SKM-1 (cell line): ENCODE measurements around the gene GALP.
"Not testable (repeated sequence)": the region's sequence is repeated elsewhere in the genome, so short reads cannot be mapped to it uniquely, and the experiment has no call there.

ENCODE experiments used
- DNase-seq: peaks from one replicate; lab custom pipeline; 2025; ENCODE audit not compliant: unreplicated experiment; lab: John Stamatoyannopoulos, UW

GALP gene

DNA sequence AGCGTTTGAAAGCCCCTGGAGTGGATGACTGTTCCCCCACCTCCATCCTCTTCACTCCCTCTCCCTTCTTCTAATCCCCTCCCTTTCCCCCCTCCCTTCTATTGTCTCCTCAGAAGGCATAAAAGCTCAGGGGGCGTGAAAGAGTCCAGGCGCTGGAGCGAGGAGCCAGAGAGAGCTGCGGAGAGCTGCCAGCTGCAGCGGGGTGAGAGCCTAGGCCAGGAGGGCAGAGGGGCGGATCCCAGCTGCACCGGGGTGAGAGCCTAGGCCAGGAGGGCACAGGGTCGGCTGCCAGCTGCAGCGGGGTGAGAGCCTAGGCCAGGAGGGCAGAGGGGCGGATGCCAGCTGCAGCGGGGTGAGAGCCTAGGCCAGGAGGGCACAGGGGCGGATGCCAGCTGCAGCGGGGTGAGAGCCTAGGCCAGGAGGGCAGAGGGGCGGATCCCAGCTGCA, at the start of gene GALP:
TSS of gene GALP (plus strand) at position 148 of the 447 bp plus-strand sequence. CDS start 1,101 bp downstream, outside the sequence.
- DNase-seq: not testable (repeated sequence)

- DNase-seq: no peak
Measured at GRCh38 chr19:56126983-56127780, 48.6 kb upstream of the GALP start.

DNA sequence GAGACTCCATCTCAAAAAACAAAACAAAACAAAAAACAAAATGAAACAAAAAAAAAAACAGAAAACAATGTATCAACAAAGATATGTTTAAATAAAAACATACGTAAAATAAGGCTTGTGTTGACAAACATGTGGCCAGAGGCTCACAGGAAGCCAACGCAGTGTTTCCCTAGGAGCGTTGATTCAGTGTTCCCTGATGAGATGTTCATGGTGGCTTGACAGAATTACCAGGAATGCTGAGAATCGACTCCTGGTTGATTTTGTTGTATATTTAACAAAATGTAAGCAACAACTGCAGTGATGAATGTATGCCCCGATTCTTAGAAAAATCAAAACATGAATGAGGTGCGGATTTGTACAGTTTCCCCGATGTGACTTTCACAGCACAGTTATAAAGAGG, 45.8 kb upstream of the GALP start:
- no peak for DNase-seq

DNA sequence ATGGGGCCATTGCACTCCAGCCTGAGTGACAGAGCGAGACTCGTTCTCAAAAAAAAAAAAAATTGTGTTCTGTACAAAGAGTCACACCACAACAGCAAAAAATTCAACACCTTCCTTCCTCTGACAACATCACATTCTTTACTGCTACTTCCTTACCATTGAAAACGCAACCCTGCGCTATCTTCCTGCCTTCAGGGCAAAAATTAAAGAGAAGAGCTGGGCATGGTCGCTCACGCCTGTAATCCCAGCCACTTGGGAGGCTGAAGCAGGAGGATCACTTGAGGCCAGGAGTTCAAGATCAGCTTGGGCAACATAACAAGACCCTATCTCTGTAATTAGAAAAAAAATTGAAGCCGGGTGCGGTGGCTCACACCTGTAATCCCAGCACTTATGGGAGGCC, 44.2 kb upstream of the GALP start:
- no peak for DNase-seq

DNA sequence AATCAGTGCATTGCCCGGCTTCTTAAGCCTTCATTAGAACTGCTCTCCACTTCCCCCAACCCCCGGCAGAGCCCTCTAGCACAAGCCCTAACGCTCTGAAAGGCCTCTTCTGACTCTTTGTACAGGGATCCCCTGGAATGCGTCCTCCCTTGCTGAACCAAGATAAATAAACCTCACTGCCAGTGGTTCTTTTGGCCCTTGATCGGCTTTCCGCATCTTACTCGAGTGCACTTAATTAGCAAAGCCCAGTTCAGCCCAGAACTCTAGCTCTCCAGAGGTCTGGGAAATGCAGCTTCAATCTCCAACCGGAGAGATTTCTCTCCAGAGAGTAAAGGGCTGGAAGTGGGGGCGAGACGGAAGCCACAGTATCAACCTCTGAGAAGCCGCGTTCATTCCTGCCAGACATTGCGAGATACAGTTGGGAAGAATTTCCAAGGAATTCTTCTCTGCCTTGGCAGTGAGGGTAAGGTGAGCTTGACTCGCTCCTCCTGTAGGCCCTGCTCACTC, 43.4 kb upstream of the GALP start:
- no peak for DNase-seq

GRCh38 chr19:56133858-56134653, 41.8 kb upstream of the GALP start:
- no peak for DNase-seq

GRCh38 chr19:56134654-56134921, 41.2 kb upstream of the GALP start:
- DNase-seq: no peak

DNA sequence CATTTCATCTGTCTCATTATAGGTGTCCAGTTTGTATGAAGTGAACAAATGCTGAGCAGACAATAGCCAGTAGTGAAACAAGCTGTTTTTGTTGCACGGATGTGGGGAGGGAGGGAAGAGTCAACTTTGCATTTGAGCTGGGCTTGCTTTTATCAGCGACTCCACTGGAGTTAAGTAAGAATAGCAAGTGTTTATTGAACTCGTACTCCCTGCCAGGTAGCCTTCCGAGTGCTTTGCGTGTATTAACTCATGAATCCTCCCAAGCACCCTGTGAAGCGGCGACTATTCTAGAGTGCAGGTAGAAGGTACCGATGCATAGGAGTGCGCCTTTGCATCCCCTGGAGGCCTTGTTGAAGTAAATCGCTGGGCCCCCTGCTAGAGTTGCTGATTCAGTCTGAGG, 39.4 kb upstream of the GALP start:
- no peak for DNase-seq

DNA sequence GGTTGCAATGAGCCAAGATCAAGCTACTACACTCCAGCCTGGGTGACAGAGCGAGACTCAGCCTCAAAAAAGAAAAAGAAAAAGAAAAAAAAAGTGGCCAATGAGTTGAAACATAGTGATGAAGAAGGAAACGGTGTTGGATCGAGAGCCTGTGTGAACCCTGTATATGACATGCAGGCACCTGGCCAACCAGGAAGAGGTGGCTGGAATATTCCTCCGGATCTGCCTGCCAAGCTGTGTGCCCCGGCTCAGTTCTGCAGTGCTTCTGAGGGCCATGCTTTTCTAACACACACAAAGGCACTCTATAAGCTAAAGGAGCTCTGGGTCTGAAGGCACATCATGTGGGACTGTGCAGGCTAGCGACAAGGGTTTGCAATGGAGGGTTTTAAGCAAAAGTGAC, 38.4 kb upstream of the GALP start:
- no peak for DNase-seq

GRCh38 chr19:56138069-56138468, 37.7 kb upstream of the GALP start:
- DNase-seq: no peak

DNA sequence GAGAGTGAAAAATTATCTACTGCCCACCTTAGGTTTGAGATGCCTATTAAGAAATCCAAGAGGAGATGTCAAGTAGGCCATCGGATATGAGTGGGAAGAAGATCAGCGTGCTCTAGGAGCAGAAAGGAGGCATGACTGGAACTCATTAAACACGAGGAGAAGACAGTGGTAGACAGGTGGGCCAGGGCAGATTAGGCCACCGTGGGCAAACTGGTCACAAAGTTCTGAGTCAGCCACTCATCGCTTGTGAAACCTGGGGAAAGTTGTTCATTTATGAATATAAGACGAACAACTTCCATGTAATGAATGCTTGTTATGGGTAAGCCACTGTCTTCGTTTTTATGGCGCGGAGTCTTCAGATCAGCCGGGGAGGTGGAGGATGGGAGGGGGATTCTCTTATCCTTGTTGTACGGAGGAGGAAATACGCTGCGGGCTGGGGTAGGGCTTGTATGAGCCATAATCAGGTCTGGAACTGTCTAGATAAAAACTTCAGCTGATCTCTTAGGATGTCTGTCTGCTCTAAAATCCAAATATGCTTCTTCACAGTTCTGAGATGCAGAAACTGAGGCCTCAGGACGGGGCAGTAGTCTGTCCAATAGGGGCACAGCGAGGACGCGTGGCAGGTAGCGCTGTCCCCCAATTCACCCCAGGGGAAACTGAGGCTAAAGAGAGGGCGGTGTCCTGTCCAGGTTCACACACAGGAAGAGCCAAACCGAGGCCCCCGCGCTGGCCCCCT, 35.8 kb upstream of the GALP start:
- DNase-seq: no peak

GRCh38 chr19:56140583-56141416, 35.0 kb upstream of the GALP start, which contains the start of gene ZNF444:
TSS of gene ZNF444 (plus strand) at chr19:56141287. CDS start at chr19:56146912, 5,625 bp downstream.
- peak; percentile 83 for DNase-seq

DNA sequence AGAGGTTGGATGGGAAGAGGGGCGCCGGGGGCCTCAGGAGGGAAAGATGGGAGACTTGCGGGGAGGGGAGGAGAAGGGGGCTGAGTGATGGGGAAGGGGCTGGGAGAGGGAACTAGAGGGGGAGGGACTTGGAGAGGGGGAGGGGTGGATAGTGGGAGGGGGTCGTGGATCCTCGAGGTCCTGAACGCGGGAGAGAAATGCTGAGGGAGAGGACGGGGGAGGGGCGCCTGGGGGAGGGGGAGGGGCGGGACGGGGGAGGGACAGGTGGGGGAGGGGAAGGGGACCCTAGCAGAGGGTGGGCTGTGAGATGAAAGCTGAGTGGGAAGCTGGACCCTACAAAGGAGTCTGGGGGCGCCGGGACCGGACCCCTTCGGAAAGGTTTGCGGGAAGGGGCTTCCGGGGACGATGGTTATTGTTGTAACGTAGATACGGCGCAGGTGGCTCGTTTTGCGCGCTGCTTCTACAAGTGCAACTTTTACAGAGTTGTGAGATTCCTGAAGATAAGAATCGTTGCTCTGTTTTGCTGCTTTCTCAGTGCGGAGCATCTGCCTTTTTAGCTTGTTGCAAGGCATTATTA, 34.3 kb upstream of the GALP start:
- no peak for DNase-seq

DNA sequence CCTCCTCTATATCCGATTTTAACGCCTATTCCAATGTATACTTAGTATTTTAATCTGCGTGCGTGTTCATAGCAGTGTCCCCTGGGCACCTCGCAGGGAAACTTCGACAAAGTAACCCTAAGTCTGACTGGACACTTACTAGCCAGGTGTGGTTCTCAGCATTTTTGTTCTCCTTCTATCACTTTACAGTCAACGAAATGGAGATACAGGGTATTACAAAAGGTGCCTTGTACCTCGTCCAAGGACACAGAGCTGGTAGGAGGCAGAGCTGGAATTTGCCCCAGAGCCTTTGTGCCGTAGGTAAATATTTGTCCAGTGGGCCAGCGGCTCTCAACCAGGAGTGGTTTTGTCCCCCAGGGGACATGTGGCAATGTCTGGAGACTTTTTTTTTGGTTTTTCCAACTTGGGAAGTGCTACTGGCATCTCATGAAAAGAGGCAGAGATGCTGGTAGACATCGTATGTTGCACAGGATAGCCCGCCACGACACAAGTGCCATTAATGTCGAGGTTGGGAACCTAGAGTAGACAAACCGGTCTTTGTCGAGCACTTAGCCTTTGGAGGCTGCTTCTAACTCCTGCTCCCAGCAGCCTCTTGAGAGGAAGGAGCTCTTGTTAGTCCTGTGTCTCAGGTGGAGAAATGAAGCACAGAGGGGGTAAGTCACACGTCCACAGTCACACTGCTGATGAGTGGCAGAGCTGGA, 33.6 kb upstream of the GALP start:
- no peak for DNase-seq

GRCh38 chr19:56142897-56143434, 32.8 kb upstream of the GALP start:
- DNase-seq: no peak

DNA sequence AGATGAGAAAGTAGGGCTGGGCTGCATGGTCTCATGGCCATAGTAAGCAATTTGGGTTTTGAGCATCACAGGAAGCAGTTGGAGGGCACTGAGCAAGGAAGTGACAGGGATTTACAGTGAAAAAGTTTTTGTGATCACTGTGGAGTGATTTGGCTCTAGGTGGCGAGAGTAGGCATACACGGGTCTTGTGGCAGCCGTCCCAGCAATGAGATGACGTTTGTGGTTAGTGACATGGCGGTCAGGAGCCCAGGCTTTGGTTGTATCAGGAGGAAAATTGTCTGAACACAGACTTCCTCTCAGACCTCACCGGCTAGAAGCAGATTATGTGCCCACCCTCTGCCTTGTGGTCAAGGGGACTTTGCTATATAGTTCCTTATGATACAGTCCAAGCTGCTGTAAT, 31.4 kb upstream of the GALP start:
- DNase-seq: no peak

- no peak for DNase-seq
Measured at GRCh38 chr19:56144831-56145230, 31.0 kb upstream of the GALP start.

GRCh38 chr19:56145698-56146097, 30.1 kb upstream of the GALP start:
- DNase-seq: no peak

- no peak for DNase-seq
Measured at GRCh38 chr19:56146904-56147303, 28.9 kb upstream of the GALP start.
